Osteocyte (in vitro differentiated cells): ENCODE results near the gene FOXN1. TPM values are rescaled to one million over a fixed set of nuclear protein-coding genes. Genes with fewer than 3 reads are reported as not detected.

ENCODE experiments used
- DNase-seq: peaks from one replicate; pipeline ENCODE4 v3.0.0; 2021; ENCODE audit warnings: mixed read lengths; ENCODE audit not compliant: unreplicated experiment; ENCODE audit errors: extremely low spot score
- H3K27ac Mint-ChIP-seq: one replicate; pipeline ENCODE4 v1.8.0; 2021; ENCODE audit warnings: mild to moderate bottlenecking, mixed read lengths; ENCODE audit not compliant: unreplicated experiment
- H3K27me3 Mint-ChIP-seq: one replicate; pipeline ENCODE4 v1.8.0; 2021; ENCODE audit warnings: mixed read lengths; ENCODE audit not compliant: unreplicated experiment
- H3K36me3 Mint-ChIP-seq: one replicate; pipeline ENCODE4 v1.8.0; 2021; ENCODE audit warnings: mixed read lengths; ENCODE audit not compliant: unreplicated experiment
- H3K4me1 Mint-ChIP-seq: one replicate; pipeline ENCODE4 v1.8.0; 2021; ENCODE audit warnings: mixed read lengths; ENCODE audit not compliant: unreplicated experiment
- H3K4me3 Mint-ChIP-seq: one replicate; pipeline ENCODE4 v1.8.0; 2021; ENCODE audit warnings: mild to moderate bottlenecking, moderate library complexity, mixed read lengths; ENCODE audit not compliant: unreplicated experiment
- H3K9me3 Mint-ChIP-seq: one replicate; pipeline ENCODE4 v1.8.0; 2021; ENCODE audit warnings: mixed read lengths; ENCODE audit not compliant: unreplicated experiment
- CTCF ChIP-seq: fragments of 200-600 bp; sonication (generic); IDR thresholded peaks from 2 replicates; pipeline ENCODE4 v1.5.0; 2021; ENCODE audit warnings: antibody characterized with exemption, mild to moderate bottlenecking, moderate library complexity
- total RNA-seq: library from RNA; stranded (reverse); gene quantifications from 2 replicates; pipeline ENCODE4 v1.2.1, GENCODE V29; 2021

Gene FOXN1
- total RNA-seq, 1 donor from 2014 or later = not detected

- no peak for TF ChIP-seq CTCF
- H3K4me3 Mint-ChIP-seq = no peak within 1 kb of the TSS
- H3K4me1 Mint-ChIP-seq = no peaks in the 10 kb centered on the region
- no peaks in the 10 kb centered on the region for H3K9me3 Mint-ChIP-seq
- H3K36me3 Mint-ChIP-seq = no peaks in the 10 kb centered on the region
- DNase-seq = no peak
- no peak within 1 kb of the TSS for H3K27ac Mint-ChIP-seq
- peaks cover 58% of the 10 kb centered on the region for H3K27me3 Mint-ChIP-seq
These were observed 32.6 kb upstream of the FOXN1 start, which contains the start of gene SLC13A2 for GRCh38 chr17:28473542-28473941. TSS of gene SLC13A2 (plus strand) at chr17:28473644. CDS start at chr17:28473713, 69 bp downstream.

- Mint-ChIP-seq H3K4me1 (no peaks in the 10 kb centered on the region), H3K9me3 (no peaks in the 10 kb centered on the region), H3K27me3 (peaks cover 53% of the 10 kb centered on the region), H3K36me3 (no peaks in the 10 kb centered on the region), H3K27ac (no peak overlapping the region), H3K4me3 (no peak overlapping the region)
- TF ChIP-seq CTCF = no peak
- DNase-seq = no peak
These were observed 32.0 kb upstream of the FOXN1 start for GRCh38 chr17:28474111-28474531.

- no peaks in the 10 kb centered on the region for H3K4me1 Mint-ChIP-seq
- no peak overlapping the region for H3K27ac Mint-ChIP-seq
- no peaks in the 10 kb centered on the region for H3K36me3 Mint-ChIP-seq
- no peak overlapping the region for H3K4me3 Mint-ChIP-seq
- peaks cover 42% of the 10 kb centered on the region for H3K27me3 Mint-ChIP-seq
- no peak for TF ChIP-seq CTCF
- H3K9me3 Mint-ChIP-seq = no peaks in the 10 kb centered on the region
- DNase-seq = no peak
These were observed 30.8 kb upstream of the FOXN1 start for GRCh38 chr17:28475151-28475900.

GRCh38 chr17:28476076-28476865 is 29.9 kb upstream of the FOXN1 start:
- Mint-ChIP-seq H3K27me3 (peaks cover 37% of the 10 kb centered on the region), H3K4me1 (no peaks in the 10 kb centered on the region), H3K27ac (no peak overlapping the region), H3K36me3 (no peaks in the 10 kb centered on the region), H3K4me3 (no peak overlapping the region), H3K9me3 (no peaks in the 10 kb centered on the region)
- no peak for DNase-seq
- no peak for TF ChIP-seq CTCF

GRCh38 chr17:28477928-28478327 is 28.2 kb upstream of the FOXN1 start:
- H3K27me3 Mint-ChIP-seq = peaks cover 39% of the 10 kb centered on the region
- no peak overlapping the region for H3K27ac Mint-ChIP-seq
- DNase-seq = no peak

More at GRCh38 chr17:28477928-28478327, 28.2 kb upstream of the FOXN1 start:
- Mint-ChIP-seq H3K4me1 (no peaks in the 10 kb centered on the region), H3K4me3 (no peak overlapping the region), H3K9me3 (no peaks in the 10 kb centered on the region), H3K36me3 (no peaks in the 10 kb centered on the region)
- TF ChIP-seq CTCF = no peak
